GM12875 (cell line): ENCODE measurements around the gene HDHD5.

Experiments used
- H3K4me3 ChIP-seq: one replicate; pipeline ENCODE4 v1.5.1; 2011; ENCODE audit warnings: low read depth, low read length, control low read depth
- TF ChIP-seq, protein P1 (sequence below): IDR thresholded peaks from 2 replicates; pipeline ENCODE4 v1.5.1; 2011; ENCODE audit warnings: low read depth, mild to moderate bottlenecking, control low read depth, inconsistent platforms, low read length, moderate library complexity, borderline replicate concordance; ENCODE audit not compliant: insufficient read depth

Gene HDHD5

DNA sequence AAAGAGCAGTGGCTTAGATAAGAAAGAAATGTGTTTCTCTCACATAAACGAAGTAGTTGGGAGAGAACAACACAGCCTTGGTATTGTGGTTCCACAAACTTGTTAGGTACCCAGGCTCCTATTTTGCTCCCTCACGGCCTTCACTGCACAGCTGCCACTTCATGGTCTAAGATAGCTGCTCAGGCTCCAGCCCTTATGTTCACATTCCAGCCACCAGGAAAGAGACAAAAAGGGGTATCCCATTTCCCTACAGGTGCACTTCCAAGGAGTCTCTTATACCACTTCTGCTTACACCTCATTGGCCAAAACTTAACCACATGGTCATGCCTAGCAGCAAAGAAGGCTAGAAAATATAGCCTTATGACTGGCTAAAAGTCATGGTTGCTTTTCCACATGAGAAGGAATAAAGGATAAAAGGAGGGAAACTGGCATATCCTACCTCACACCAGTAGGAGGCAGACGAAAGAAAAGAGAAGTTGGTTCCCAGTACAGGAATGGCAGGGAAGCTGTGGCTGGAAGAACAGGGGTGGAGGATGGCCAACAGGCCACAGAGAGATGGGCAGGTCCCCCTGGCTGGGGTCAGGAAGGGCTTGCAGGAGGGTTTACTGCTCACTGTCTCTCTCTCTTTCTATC lies 5.4 kb upstream of the HDHD5 start:
- TF ChIP-seq, protein P1, sequence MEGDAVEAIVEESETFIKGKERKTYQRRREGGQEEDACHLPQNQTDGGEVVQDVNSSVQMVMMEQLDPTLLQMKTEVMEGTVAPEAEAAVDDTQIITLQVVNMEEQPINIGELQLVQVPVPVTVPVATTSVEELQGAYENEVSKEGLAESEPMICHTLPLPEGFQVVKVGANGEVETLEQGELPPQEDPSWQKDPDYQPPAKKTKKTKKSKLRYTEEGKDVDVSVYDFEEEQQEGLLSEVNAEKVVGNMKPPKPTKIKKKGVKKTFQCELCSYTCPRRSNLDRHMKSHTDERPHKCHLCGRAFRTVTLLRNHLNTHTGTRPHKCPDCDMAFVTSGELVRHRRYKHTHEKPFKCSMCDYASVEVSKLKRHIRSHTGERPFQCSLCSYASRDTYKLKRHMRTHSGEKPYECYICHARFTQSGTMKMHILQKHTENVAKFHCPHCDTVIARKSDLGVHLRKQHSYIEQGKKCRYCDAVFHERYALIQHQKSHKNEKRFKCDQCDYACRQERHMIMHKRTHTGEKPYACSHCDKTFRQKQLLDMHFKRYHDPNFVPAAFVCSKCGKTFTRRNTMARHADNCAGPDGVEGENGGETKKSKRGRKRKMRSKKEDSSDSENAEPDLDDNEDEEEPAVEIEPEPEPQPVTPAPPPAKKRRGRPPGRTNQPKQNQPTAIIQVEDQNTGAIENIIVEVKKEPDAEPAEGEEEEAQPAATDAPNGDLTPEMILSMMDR = 0 out of 2 replicates have a peak, but pooled peaks have one; percentile 13
- H3K4me3 ChIP-seq = no peak overlapping the region

DNA sequence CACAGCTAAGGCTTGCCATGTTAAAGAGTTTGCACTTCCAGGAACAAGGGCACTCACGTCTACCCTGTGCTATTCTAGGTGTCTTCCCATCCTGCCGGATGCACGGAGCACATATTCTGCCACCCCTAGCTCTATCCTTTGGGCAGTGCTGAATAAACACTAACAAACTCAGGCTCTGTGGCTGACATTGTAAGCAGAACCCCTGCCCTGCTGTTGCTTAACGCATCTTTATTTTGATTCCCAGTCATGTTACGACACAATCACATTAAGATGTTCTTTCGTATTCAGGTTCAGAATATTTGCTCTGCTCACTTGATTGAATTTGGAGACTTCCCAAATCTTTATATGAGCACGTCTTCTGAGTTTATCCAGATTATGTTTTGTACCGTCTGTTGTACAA lies 3.7 kb upstream of the HDHD5 start:
- H3K4me3 ChIP-seq = no peak overlapping the region
- TF ChIP-seq, protein P1 = no peak

DNA sequence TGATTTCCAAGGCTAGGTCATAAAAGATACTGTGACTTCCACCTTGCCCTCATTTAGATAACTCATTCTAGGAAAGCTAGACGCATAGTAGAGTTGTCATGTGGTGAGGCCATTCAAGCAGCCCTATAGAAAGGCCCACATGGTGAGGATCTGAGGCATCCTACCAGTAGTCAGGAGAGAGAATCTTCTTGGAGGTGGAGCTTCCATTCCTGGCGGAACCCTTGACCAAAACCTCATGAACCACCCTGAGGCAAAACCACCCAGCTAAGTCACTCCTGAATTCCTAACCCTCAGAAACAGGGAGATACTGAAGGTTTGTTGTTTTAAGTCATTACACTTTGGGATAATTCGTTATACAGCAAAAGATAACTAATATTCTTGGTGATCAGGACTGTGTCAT lies 2.9 kb upstream of the HDHD5 start:
- H3K4me3 ChIP-seq = no peak overlapping the region
- TF ChIP-seq, protein P1 = no peak

DNA sequence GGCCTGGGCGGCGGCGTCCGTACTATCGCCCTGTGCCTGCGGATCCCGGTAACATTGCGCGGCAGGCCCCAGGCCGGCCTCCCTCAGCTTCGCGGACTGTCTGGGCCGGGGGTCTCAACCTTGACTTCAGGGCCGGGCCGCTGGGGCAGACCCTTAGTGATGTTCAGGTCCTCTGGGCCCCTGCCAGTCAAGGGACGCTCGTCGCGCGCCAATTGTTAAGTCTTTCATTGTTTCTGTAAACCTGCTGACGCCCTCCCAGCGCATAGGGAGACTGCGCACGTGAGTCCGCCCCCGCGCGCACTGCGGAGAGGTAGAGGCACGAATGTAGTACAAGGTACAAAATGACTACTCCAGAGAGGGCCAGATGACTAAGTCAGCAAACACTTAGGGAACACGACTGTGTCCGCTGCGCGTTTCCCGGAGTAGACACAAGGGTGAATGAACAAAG lies 451 bp upstream of the HDHD5 start:
- peak overlapping the region; percentile 94 for H3K4me3 ChIP-seq

DNA sequence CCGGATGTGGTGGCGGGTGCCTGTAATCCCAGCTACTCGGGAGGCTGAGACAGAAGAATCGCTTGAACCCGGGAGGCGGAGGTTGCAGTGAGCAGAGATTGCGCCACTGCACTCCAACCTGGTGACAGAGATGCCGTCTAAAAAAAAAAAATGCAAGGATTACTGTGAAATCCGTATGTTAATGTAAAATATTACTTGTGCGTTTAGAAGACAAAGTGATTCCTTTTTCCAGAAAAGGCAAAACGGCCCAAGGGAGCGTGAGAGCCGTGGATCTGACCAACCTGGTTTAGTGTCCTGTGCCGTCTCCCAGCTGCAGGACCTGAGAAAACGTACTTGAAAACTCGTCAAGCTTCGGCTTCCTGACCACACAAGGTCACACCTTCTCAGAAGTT lies 905 bp downstream of the HDHD5 start:
- peak overlapping the region; percentile 94 for H3K4me3 ChIP-seq
- TF ChIP-seq, protein P1 = no peak

More for the DNA sequence above, 451 bp upstream of the HDHD5 start:
- TF ChIP-seq, protein P1 = no peak

DNA sequence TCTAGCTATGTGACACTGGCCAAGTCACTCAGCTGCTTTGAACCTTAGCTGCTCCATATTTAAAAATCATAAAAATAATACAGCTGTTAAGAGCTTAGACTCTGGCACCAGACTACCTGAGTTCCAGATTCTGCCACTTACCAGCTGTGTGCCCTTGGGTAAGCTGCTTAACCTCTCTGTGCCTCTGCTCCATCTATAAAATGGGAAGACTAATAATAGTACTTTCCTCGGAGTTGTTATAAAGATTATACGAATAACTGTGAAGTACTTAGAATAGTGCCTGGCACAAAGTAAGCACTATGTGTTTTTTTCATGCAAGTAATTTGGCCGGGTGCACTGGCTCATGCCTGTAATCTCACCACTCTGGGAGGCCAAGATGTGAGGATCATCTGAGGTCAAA lies 1.4 kb downstream of the HDHD5 start:
- TF ChIP-seq, protein P1 = no peak
- H3K4me3 ChIP-seq = no peak overlapping the region

DNA sequence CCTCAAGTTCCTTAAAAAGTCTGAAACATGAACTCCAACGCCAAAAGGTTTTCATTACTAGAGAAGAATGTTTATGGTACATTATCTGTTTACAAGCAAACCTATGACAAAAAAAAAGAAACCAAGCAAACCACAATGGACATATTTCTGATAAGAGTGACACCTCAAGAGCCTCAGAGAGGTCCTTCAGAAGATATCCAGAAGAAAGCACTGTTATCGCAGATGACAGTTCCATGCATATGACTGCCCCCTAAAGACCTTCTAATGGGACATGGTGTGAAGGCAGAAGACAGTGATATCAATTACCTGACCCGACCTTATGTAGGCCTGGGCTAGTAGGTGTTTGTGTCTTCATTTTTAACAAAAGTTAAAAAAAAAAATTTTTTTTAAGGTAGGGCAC lies 3.1 kb downstream of the HDHD5 start:
- TF ChIP-seq, protein P1 = no peak
- no peak overlapping the region for H3K4me3 ChIP-seq
